ENCODE results near the gene ARID3B. TPM values are rescaled to one million over a fixed set of nuclear protein-coding genes. Genes with fewer than 3 reads are reported as not detected.

The ARID3B gene
- total RNA-seq, 1 experiment from 2014 or later: 8.1 TPM

DNA sequence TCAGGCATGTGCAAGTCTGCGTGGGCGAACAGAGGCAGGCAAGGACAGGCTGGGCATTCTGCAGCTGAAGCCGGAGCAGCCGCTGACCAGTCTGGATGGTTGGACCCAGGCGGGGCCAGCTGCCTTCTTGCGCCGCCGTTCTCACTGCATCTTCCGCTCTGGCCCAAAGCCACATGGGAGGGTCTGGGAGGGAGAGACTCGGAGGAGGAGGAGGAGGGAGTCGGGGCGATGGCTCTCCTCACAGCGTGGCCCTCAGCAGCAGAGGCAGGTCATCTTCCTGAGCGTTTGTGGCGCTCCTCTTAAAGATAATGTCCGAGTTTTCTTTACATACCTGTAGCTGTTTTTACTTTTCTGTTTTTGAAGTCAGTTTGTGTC, 80.5 kb downstream of the ARID3B start:
- Histone ChIP-seq H3K79me2 (ENCODE audit: insufficient read depth, low read length) (peaks cover 73% of the 10 kb centered on the region), H3K9ac (ENCODE audit: low read length) (no peak overlapping the region), H3K4me3 (replicated peaks in 1 of 2; ENCODE audit: low read depth in 1 of 2, low read length in 2 of 2) (no peak overlapping the region), H3K9me3 (ENCODE audit: control insufficient read depth in 1 of 2, insufficient read depth in 1 of 2, low read depth in 1 of 2, low read length in 2 of 2) (no peaks in the 10 kb centered on the region), H3K27me3 (ENCODE audit: insufficient read depth, low read length) (no peaks in the 10 kb centered on the region), H2AFZ (ENCODE audit: low read depth, low read length, poor library complexity, severe bottlenecking) (no peak overlapping the region), H3K4me1 (ENCODE audit: control insufficient read depth in 1 of 2, insufficient read depth in 2 of 2, low read length in 2 of 2) (peaks cover 5 to 21% of the 10 kb centered on the region in 2 experiments; a peak in 3 of 4 replicates), H3K27ac (ENCODE audit: low read depth, low read length) (no peak overlapping the region; the same call in 1 of the 2 replicates), H3K4me2 (ENCODE audit: low read length) (no peak overlapping the region), H4K20me1 (ENCODE audit: insufficient read depth) (peaks cover 6% of the 10 kb centered on the region; the same call in 1 of the 2 replicates), H3K9me2 (ENCODE audit: insufficient read depth) (no peaks in the 10 kb centered on the region), H3K36me3 (ENCODE audit: control insufficient read depth in 1 of 2, insufficient read depth in 2 of 2, low read length in 2 of 2) (peaks cover 42 to 71% of the 10 kb centered on the region in 2 experiments)
- POLR2A ChIA-PET: no interaction called here
- intact Hi-C loops (cut with micrococcal nuclease): loop anchor here (1.0 kb wide), 1 partner anchor 248 kb away; no protein-coding TSS in a partner anchor
- DNase-seq (ENCODE audit: low read depth, low spot score): no peak
- no TSS peak for BruUV-seq (replicated peaks)
- CTCF ChIA-PET: interaction anchor here (0.6 to 2.4 kb wide), 18 partner anchors 10 to 746 kb away, joined by 3 to 33 read pairs (median 4); partner anchors contain the start of genes ARID3B and MAN2C1
- RAD21 ChIA-PET (ENCODE audit: low non-redundant PET in 1 of 2, low total read pairs in 2 of 2, uncharacterized antibody in 2 of 2, unreplicated experiment in 2 of 2): interaction anchor here in 1 of 2 experiments (1.0 to 1.3 kb wide), 2 partner anchors 11 to 147 kb away, joined by 3 to 4 read pairs; no protein-coding TSS in a partner anchor
- TF ChIP-seq, protein P1, sequence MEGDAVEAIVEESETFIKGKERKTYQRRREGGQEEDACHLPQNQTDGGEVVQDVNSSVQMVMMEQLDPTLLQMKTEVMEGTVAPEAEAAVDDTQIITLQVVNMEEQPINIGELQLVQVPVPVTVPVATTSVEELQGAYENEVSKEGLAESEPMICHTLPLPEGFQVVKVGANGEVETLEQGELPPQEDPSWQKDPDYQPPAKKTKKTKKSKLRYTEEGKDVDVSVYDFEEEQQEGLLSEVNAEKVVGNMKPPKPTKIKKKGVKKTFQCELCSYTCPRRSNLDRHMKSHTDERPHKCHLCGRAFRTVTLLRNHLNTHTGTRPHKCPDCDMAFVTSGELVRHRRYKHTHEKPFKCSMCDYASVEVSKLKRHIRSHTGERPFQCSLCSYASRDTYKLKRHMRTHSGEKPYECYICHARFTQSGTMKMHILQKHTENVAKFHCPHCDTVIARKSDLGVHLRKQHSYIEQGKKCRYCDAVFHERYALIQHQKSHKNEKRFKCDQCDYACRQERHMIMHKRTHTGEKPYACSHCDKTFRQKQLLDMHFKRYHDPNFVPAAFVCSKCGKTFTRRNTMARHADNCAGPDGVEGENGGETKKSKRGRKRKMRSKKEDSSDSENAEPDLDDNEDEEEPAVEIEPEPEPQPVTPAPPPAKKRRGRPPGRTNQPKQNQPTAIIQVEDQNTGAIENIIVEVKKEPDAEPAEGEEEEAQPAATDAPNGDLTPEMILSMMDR (IDR thresholded peaks at IDR 0.05 in 2 of 3, conservative IDR thresholded peaks at IDR 0.05 in 1 of 3; ENCODE audit: borderline replicate concordance in 1 of 3, insufficient read depth in 1 of 3, low read depth in 2 of 3, low read length in 2 of 3): no peak
- TF ChIP-seq, protein P2, sequence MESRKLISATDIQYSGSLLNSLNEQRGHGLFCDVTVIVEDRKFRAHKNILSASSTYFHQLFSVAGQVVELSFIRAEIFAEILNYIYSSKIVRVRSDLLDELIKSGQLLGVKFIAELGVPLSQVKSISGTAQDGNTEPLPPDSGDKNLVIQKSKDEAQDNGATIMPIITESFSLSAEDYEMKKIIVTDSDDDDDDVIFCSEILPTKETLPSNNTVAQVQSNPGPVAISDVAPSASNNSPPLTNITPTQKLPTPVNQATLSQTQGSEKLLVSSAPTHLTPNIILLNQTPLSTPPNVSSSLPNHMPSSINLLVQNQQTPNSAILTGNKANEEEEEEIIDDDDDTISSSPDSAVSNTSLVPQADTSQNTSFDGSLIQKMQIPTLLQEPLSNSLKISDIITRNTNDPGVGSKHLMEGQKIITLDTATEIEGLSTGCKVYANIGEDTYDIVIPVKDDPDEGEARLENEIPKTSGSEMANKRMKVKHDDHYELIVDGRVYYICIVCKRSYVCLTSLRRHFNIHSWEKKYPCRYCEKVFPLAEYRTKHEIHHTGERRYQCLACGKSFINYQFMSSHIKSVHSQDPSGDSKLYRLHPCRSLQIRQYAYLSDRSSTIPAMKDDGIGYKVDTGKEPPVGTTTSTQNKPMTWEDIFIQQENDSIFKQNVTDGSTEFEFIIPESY (IDR thresholded peaks at IDR 0.05; ENCODE audit: extremely low read depth, insufficient replicate concordance, low read length): no peak
- TF ChIP-seq, protein P3, sequence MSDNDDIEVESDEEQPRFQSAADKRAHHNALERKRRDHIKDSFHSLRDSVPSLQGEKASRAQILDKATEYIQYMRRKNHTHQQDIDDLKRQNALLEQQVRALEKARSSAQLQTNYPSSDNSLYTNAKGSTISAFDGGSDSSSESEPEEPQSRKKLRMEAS (IDR thresholded peaks at IDR 0.05): no peak
- no peak for ATAC-seq
